PFSK-1 (cell line): Measurements from ENCODE around the gene SDK1.

ENCODE experiments used
- FOXP2 ChIP-seq: optimal IDR thresholded peaks from 2 replicates; pipeline ENCODE3; 2011; ENCODE audit warnings: borderline replicate concordance, control low read depth, inconsistent platforms; ENCODE audit not compliant: insufficient read depth; ENCODE audit errors: extremely low read length, extremely low read depth
- POLR2AphosphoS5 ChIP-seq: IDR thresholded peaks from 2 replicates; pipeline ENCODE4 v1.6.1; 2012; ENCODE audit warnings: low read depth, mild to moderate bottlenecking, control low read depth, low read length, moderate library complexity
- SIN3A ChIP-seq: IDR thresholded peaks from 2 replicates; pipeline ENCODE4 v1.6.1; 2012; ENCODE audit warnings: mild to moderate bottlenecking, low read length, moderate library complexity, borderline replicate concordance; ENCODE audit not compliant: insufficient read depth
- TAF1 ChIP-seq: IDR thresholded peaks from 2 replicates; pipeline ENCODE4 v1.6.1; 2012; ENCODE audit warnings: low read length, control low read depth, borderline replicate concordance; ENCODE audit not compliant: insufficient read depth
- TF ChIP-seq, protein P1 (sequence below), 2 experiments: IDR thresholded peaks; 2 replicates each; pipeline versions ENCODE4 v1.6.1 to v1.8.0; 2011 to 2012; ENCODE audit warnings: low read depth in 2 of 2, low read length in 2 of 2, control low read depth in 1 of 2, inconsistent platforms in 1 of 2, mild to moderate bottlenecking in 1 of 2, moderate library complexity in 1 of 2; ENCODE audit not compliant: insufficient read depth in 1 of 2

Gene SDK1

DNA sequence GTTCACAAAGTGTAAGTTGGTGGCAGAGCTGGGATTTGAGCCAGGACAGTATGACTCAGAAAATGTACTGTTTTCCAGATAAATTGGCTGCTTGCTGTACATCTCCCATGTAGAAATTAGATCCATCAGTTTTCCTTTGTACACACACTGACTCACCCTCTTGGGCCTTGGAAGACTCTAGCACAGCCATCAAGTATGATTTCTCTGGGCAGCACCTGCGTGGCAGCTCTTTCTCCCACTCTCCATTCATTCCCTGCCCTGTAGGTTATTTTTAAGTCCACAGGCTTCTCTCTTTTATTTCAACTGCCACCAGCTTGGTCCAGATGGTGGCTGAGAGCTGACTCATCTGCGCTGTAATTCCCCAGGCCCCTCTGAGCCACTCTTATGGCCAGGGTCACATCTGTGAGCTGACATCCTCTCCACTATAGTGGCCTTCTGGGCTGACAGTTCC, 28.3 kb upstream of the SDK1 start:
- TF ChIP-seq POLR2AphosphoS5: no peak
- no peak for TF ChIP-seq FOXP2

DNA sequence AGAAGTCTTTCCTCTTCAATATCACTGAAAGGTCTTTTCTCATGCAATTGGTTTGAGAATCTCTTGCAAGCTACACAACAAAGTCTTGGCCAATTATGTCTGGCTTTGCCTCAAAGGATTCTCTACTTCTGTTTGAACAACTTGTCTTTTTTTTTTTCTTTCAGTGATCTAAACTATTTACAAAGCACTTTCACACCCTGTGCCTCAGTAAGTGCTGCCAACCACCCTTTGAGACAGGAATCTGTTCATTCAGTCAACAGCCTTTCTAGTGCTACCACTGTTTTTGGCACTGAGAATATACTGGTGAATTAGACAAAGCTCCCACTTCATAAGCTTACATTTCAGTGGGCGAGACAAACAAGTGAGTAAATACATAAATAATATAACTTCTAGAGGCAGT, 26.9 kb upstream of the SDK1 start:
- no peak for TF ChIP-seq POLR2AphosphoS5
- TF ChIP-seq SIN3A: no peak
- TF ChIP-seq FOXP2: no peak
- TF ChIP-seq TAF1: no peak
- TF ChIP-seq, protein P1, sequence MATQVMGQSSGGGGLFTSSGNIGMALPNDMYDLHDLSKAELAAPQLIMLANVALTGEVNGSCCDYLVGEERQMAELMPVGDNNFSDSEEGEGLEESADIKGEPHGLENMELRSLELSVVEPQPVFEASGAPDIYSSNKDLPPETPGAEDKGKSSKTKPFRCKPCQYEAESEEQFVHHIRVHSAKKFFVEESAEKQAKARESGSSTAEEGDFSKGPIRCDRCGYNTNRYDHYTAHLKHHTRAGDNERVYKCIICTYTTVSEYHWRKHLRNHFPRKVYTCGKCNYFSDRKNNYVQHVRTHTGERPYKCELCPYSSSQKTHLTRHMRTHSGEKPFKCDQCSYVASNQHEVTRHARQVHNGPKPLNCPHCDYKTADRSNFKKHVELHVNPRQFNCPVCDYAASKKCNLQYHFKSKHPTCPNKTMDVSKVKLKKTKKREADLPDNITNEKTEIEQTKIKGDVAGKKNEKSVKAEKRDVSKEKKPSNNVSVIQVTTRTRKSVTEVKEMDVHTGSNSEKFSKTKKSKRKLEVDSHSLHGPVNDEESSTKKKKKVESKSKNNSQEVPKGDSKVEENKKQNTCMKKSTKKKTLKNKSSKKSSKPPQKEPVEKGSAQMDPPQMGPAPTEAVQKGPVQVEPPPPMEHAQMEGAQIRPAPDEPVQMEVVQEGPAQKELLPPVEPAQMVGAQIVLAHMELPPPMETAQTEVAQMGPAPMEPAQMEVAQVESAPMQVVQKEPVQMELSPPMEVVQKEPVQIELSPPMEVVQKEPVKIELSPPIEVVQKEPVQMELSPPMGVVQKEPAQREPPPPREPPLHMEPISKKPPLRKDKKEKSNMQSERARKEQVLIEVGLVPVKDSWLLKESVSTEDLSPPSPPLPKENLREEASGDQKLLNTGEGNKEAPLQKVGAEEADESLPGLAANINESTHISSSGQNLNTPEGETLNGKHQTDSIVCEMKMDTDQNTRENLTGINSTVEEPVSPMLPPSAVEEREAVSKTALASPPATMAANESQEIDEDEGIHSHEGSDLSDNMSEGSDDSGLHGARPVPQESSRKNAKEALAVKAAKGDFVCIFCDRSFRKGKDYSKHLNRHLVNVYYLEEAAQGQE (IDR thresholded peaks at IDR 0.05; ENCODE audit: insufficient read depth in 1 of 2, low read depth in 2 of 2, low read length in 2 of 2): no peak

DNA sequence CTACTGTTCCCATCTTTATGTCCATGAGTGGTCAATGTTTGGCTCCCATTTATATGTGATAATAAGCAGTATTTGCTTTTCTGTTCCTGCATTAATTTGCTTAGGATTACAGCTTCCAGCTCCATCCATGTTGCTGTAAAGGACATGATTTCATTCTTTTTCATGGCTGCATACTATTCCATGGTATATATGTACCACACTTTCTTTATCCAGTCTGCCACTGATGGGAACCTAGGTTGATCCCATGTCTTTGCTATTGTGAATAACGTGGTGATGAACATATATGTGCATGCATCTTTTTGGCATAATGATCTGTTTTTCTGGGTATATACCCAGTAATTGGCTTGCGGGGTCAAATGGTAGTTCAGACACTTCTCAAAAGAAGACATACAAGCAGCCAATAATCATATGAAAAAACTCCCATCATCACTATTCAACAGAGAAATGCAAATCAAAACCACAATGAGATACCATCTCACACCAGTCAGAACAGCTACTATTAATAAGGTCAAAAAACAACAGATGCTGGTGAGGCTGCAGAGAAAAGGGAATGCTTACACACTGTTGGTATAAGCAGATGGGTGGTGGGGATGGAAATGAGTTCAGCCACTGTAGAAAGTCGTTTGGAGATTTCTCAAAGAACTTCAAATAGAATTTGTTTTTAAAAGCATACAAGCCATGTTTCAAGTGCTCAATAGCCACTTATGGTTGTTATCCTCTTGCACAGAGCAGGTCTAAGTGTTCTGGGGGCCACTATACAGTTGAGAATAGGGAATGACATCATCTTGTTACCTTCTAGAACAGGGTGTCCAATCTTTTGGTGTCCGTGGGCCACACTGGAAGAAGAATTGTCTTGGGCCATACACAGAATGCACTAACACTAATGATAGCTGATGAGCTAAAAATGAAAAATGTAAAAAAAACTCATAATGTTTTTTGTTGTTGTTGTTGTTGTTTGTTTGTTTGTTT, 23.2 kb upstream of the SDK1 start:
- TF ChIP-seq TAF1 (no peak), FOXP2 (no peak), POLR2AphosphoS5 (no peak), SIN3A (no peak)
- TF ChIP-seq, protein P1 (IDR thresholded peaks at IDR 0.05; ENCODE audit: insufficient read depth in 1 of 2, low read depth in 2 of 2, low read length in 2 of 2): no peak

DNA sequence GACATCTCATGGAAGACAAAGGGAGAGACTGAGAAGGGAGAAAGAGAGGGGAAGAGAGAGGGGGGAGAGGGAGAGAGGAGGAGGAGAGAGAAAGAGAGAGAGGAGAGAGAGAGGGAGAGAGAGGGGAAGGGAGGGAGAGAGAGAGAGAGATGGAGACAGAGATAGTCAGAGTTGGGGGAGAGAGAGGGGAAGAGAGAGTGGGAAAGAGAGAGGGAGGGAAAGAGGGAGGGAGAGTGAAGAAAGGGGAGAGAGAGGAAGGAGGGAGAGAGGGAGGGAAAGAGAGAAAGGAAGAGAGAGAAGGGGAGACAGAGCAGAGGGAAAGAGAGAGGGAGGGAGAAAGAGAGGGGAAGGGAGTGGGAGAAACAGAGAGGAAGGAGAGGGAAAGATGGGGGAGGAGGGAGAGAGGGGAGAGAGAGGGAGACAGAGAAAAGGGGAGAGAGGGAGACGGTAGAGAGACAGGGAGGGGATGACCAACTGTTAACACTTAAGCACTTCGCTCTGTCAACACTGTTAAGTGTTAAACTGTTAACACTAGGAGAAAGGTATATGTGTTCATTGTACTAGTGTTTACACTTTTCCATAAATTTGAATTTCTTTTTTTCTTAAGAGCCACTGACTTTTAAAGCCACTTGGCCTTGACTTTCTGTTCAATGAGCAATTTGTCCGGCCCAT, 21.8 kb upstream of the SDK1 start:
- TF ChIP-seq FOXP2 (no peak), POLR2AphosphoS5 (no peak), TAF1 (no peak), SIN3A (no peak)
- TF ChIP-seq, protein P1 (IDR thresholded peaks at IDR 0.05; ENCODE audit: insufficient read depth in 1 of 2, low read depth in 2 of 2, low read length in 2 of 2): no peak

DNA sequence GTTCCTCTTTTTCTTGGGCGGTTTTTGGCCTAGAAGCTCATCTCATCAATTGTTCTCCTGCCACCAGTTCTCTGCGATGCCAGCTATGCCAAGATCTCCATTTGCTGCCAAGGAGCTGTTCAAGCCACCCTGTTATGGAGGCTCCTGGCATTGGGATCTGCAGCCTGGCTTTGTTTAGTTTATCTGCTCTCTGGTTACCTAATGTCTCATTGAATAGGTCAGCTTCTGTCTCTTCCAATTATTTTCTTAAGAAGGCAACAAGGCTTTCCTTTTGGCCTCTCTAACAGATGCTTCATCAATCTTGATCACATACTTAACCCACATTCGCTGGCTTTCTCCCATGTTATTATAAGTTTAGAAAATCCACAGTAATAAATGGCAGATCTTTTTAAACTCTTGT, 20.6 kb upstream of the SDK1 start:
- TF ChIP-seq, protein P1 (IDR thresholded peaks at IDR 0.05; ENCODE audit: insufficient read depth in 1 of 2, low read depth in 2 of 2, low read length in 2 of 2): no peak
